ENCODE measurements around the gene CR1.

Gene CR1

GRCh38 chr1:207495801-207496792 is at the start of gene CR1:
Gene CR1 (plus strand): TSS chr1:207496157. CDS start chr1:207496268, 111 bp downstream.
- peak; percentile 47 for DNase-seq (ENCODE audit: low read depth, low spot score)

- no peak for DNase-seq (ENCODE audit: low read depth, low spot score)
These were observed 42.3 kb upstream of the CR1 start for GRCh38 chr1:207453710-207454045.

- DNase-seq (ENCODE audit: low read depth, low spot score) = peak; percentile 77
These were observed 41.7 kb upstream of the CR1 start, which contains the start of gene CR2 for GRCh38 chr1:207454046-207454964. Gene CR2 (plus strand): TSS chr1:207454328. CDS start chr1:207454419, 91 bp downstream.

- no peak for DNase-seq (ENCODE audit: low read depth, low spot score)
These were observed 40.7 kb upstream of the CR1 start for GRCh38 chr1:207455183-207455754.

GRCh38 chr1:207458414-207458813 is 37.5 kb upstream of the CR1 start:
- DNase-seq (ENCODE audit: low read depth, low spot score) = no peak

- no peak for DNase-seq (ENCODE audit: low read depth, low spot score)
These were observed 36.9 kb upstream of the CR1 start for GRCh38 chr1:207459008-207459407.

GRCh38 chr1:207461649-207462048 is 34.3 kb upstream of the CR1 start:
- no peak for DNase-seq (ENCODE audit: low read depth, low spot score)

GRCh38 chr1:207462535-207462934 is 33.4 kb upstream of the CR1 start:
- DNase-seq (ENCODE audit: low read depth, low spot score) = no peak

- no peak for DNase-seq (ENCODE audit: low read depth, low spot score)
These were observed 32.9 kb upstream of the CR1 start for GRCh38 chr1:207463021-207463420.

GRCh38 chr1:207463571-207463970 is 32.4 kb upstream of the CR1 start:
- DNase-seq (ENCODE audit: low read depth, low spot score) = no peak

- no peak for DNase-seq (ENCODE audit: low read depth, low spot score)
These were observed 25.0 kb upstream of the CR1 start for GRCh38 chr1:207470927-207471326.

GRCh38 chr1:207474210-207474609 is 21.7 kb upstream of the CR1 start:
- DNase-seq (ENCODE audit: low read depth, low spot score) = no peak

GRCh38 chr1:207486198-207486597 is 9.8 kb upstream of the CR1 start:
- no peak for DNase-seq (ENCODE audit: low read depth, low spot score)

GRCh38 chr1:207487636-207488035 is 8.3 kb upstream of the CR1 start:
- no peak for DNase-seq (ENCODE audit: low read depth, low spot score)

GRCh38 chr1:207493212-207493611 is 2.7 kb upstream of the CR1 start:
- no peak for DNase-seq (ENCODE audit: low read depth, low spot score)

GRCh38 chr1:207494171-207494570 is 1.8 kb upstream of the CR1 start:
- DNase-seq (ENCODE audit: low read depth, low spot score) = no peak

GRCh38 chr1:207495281-207495680 is 676 bp upstream of the CR1 start:
- peak; percentile 32 for DNase-seq (ENCODE audit: low read depth, low spot score)

- DNase-seq (ENCODE audit: low read depth, low spot score) = no peak
These were observed 2.0 kb downstream of the CR1 start for GRCh38 chr1:207497941-207498340.

- peak; percentile 23 for DNase-seq (ENCODE audit: low read depth, low spot score)
These were observed 3.6 kb downstream of the CR1 start for GRCh38 chr1:207499573-207499972.

- DNase-seq (ENCODE audit: low read depth, low spot score) = no peak
These were observed 4.3 kb downstream of the CR1 start for GRCh38 chr1:207500306-207500705.

- no peak for DNase-seq (ENCODE audit: low read depth, low spot score)
These were observed 5.1 kb downstream of the CR1 start for GRCh38 chr1:207501071-207501470.

- no peak for DNase-seq (ENCODE audit: low read depth, low spot score)
These were observed 6.8 kb downstream of the CR1 start for GRCh38 chr1:207502726-207503125.
